ENCODE data around the gene MUC5AC.

GRCh38 chr11:1161410-1162137, 3.8 kb downstream of the MUC5AC start:
- TF ChIP-seq CTCF (IDR thresholded peaks at IDR 0.05) (no peak), ZFX (IDR thresholded peaks at IDR 0.05; ENCODE audit: borderline replicate concordance) (no peak)
